Fibroblast of gingiva (primary cell): ENCODE results near the gene AP3B1.

ENCODE experiments used
- DNase-seq: peaks from one replicate; pipeline ENCODE4 v3.0.0-alpha.2; 2011; ENCODE audit warnings: low read depth

AP3B1 gene

GRCh38 chr5:77971776-77972468 lies 322.6 kb downstream of the AP3B1 start:
- DNase-seq: no peak

GRCh38 chr5:77970891-77971290 lies 323.6 kb downstream of the AP3B1 start:
- no peak for DNase-seq

- DNase-seq: no peak
Observed at GRCh38 chr5:77963795-77964194, 330.7 kb downstream of the AP3B1 start.

- no peak for DNase-seq
Observed at GRCh38 chr5:77960863-77961396, 333.6 kb downstream of the AP3B1 start.

- no peak for DNase-seq
Observed at GRCh38 chr5:77960305-77960704, 334.2 kb downstream of the AP3B1 start.

GRCh38 chr5:77958642-77959330 lies 335.7 kb downstream of the AP3B1 start:
- DNase-seq: no peak

GRCh38 chr5:77957931-77958521 lies 336.5 kb downstream of the AP3B1 start:
- no peak for DNase-seq

GRCh38 chr5:77957516-77957915 lies 337.0 kb downstream of the AP3B1 start:
- no peak for DNase-seq

- DNase-seq: no peak
Observed at GRCh38 chr5:77957081-77957480, 337.4 kb downstream of the AP3B1 start.

GRCh38 chr5:77955577-77955976 lies 338.9 kb downstream of the AP3B1 start:
- DNase-seq: no peak

GRCh38 chr5:77953374-77953773 lies 341.1 kb downstream of the AP3B1 start:
- no peak for DNase-seq

- no peak for DNase-seq
Observed at GRCh38 chr5:77952636-77953212, 341.8 kb downstream of the AP3B1 start.
